SU-DHL-6 (cell line): Measurements from ENCODE around the gene TSPYL6.

Experiments
- EZH2phosphoT487 ChIP-seq: fragments of 200-600 bp; sonication (generic), shearing (Covaris generic); conservative IDR thresholded peaks from 2 replicates; pipeline ENCODE4 v1.6.1; 2018; ENCODE audit warnings: mild to moderate bottlenecking, antibody characterized with exemption, low read length, moderate library complexity, mixed read lengths
- TF ChIP-seq, protein P1 (sequence below): fragments of 200-600 bp; sonication (generic); IDR thresholded peaks from one replicate; pipeline ENCODE4 v1.5.1; 2017; ENCODE audit warnings: antibody characterized with exemption, mild to moderate bottlenecking, low read length, moderate library complexity; ENCODE audit not compliant: insufficient read depth, poor library complexity, severe bottlenecking

DNA sequence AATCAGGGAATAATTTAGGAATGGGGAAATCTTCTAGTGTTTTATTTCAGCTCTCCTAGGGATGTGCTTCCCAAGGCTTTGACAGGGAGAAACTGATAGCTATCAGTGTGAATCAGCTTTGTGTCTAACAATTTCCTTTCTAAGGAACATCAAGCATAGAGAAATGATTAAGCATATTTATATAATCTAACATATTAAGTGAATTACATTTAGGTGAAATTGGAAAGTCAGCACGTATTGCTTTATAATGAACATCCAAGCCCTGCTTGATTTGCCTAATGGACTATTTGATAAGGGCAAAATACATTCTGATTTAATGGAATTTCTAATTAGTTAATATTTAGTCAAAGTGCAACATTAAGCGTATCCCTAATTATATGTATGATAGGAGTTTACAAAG is 19.5 kb upstream of the TSPYL6 start:
- TF ChIP-seq, protein P1, sequence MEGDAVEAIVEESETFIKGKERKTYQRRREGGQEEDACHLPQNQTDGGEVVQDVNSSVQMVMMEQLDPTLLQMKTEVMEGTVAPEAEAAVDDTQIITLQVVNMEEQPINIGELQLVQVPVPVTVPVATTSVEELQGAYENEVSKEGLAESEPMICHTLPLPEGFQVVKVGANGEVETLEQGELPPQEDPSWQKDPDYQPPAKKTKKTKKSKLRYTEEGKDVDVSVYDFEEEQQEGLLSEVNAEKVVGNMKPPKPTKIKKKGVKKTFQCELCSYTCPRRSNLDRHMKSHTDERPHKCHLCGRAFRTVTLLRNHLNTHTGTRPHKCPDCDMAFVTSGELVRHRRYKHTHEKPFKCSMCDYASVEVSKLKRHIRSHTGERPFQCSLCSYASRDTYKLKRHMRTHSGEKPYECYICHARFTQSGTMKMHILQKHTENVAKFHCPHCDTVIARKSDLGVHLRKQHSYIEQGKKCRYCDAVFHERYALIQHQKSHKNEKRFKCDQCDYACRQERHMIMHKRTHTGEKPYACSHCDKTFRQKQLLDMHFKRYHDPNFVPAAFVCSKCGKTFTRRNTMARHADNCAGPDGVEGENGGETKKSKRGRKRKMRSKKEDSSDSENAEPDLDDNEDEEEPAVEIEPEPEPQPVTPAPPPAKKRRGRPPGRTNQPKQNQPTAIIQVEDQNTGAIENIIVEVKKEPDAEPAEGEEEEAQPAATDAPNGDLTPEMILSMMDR = no peak
- TF ChIP-seq EZH2phosphoT487 = no peak
